HepG2 (cell line): Measurements from ENCODE around the gene MRPL38. TPM values are rescaled to one million over a fixed set of nuclear protein-coding genes. Genes with fewer than 3 reads are reported as not detected.

Source experiments
- AGO2 ChIP-seq: fragments of 200-400 bp; formaldehyde crosslinking; optimal IDR thresholded peaks from 2 replicates; pipeline ENCODE3; 2017; ENCODE audit warnings: mild to moderate bottlenecking, low read depth, low read length, moderate library complexity
- ATRX ChIP-seq: sonication (generic); formaldehyde crosslinking; IDR thresholded peaks from 2 replicates; pipeline ENCODE4 v1.4.0; 2020; ENCODE audit warnings: missing genetic modification reagents, borderline replicate concordance
- CHD4 ChIP-seq: fragments of 200-600 bp; sonication (generic); IDR thresholded peaks from 2 replicates; pipeline ENCODE4 v1.7.0; 2017; ENCODE audit warnings: mild to moderate bottlenecking, low read length, borderline replicate concordance
- FOXJ3 ChIP-seq: sonication (generic); formaldehyde crosslinking; IDR thresholded peaks from 2 replicates; pipeline ENCODE4 v1.4.0; 2020; ENCODE audit warnings: missing genetic modification reagents, mild to moderate bottlenecking, borderline replicate concordance
- GTF3A ChIP-seq: sonication (generic); formaldehyde crosslinking; conservative IDR thresholded peaks from 2 replicates; pipeline ENCODE4 v1.4.0; 2020; ENCODE audit warnings: mild to moderate bottlenecking, missing genetic modification reagents
- KDM3A ChIP-seq: IDR thresholded peaks from 2 replicates; pipeline ENCODE4 v1.6.1; 2018; ENCODE audit warnings: low read depth, missing compliant biosample characterization
- MEIS1 ChIP-seq: sonication (generic); formaldehyde crosslinking; IDR thresholded peaks from 2 replicates; pipeline ENCODE4 v1.9.0; 2021; ENCODE audit warnings: mild to moderate bottlenecking, missing genetic modification reagents, moderate library complexity, borderline replicate concordance
- PHF5A ChIP-seq: IDR thresholded peaks from one replicate; pipeline ENCODE4 v1.6.1; 2018; ENCODE audit warnings: low read depth, missing genetic modification reagents; ENCODE audit not compliant: unreplicated experiment
- PLRG1 ChIP-seq: fragments of 450-650 bp; conservative IDR thresholded peaks from 2 replicates; pipeline ENCODE4 v1.6.1; 2016
- RARA ChIP-seq: IDR thresholded peaks from 2 replicates; pipeline ENCODE4 v1.6.1; 2016; ENCODE audit warnings: missing genetic modification reagents, missing compliant biosample characterization
- RBAK ChIP-seq: sonication (generic); formaldehyde crosslinking; IDR thresholded peaks from 2 replicates; pipeline ENCODE4 v1.5.1; 2020; ENCODE audit warnings: mild to moderate bottlenecking, missing genetic modification reagents
- RFXANK ChIP-seq: IDR thresholded peaks from 2 replicates; pipeline ENCODE4 v1.6.1; 2016
- RXRB ChIP-seq: IDR thresholded peaks from 2 replicates; pipeline ENCODE4 v1.6.1; 2016; ENCODE audit warnings: borderline replicate concordance, missing genetic modification reagents, missing compliant biosample characterization
- SIX4 ChIP-seq: sonication (generic); formaldehyde crosslinking; IDR thresholded peaks from 2 replicates; pipeline ENCODE4 v1.4.0; 2020; ENCODE audit warnings: missing genetic modification reagents
- SRSF1 ChIP-seq: fragments of 200-400 bp; formaldehyde crosslinking; optimal IDR thresholded peaks from 2 replicates; pipeline ENCODE3; 2017; ENCODE audit warnings: mild to moderate bottlenecking, low read depth, low read length, moderate library complexity
- SRSF9 ChIP-seq: fragments of 200-400 bp; formaldehyde crosslinking; IDR thresholded peaks from 2 replicates; pipeline ENCODE4 v1.6.1; 2018; ENCODE audit warnings: borderline replicate concordance, mild to moderate bottlenecking, low read depth, low read length; ENCODE audit not compliant: insufficient read depth, poor library complexity, severe bottlenecking
- TEAD2 ChIP-seq: sonication (generic); formaldehyde crosslinking; IDR thresholded peaks from 2 replicates; pipeline ENCODE4 v1.9.0; 2021; ENCODE audit warnings: missing genetic modification reagents
- ZFP36 ChIP-seq: fragments of 150-350 bp; IDR thresholded peaks from 2 replicates; pipeline ENCODE4 v1.6.1; 2018; ENCODE audit warnings: borderline replicate concordance, low read length, low read depth; ENCODE audit not compliant: partially characterized antibody
- ZNF292 ChIP-seq: sonication (generic); formaldehyde crosslinking; IDR thresholded peaks from 2 replicates; pipeline ENCODE4 v1.8.1; 2022; ENCODE audit warnings: mild to moderate bottlenecking, low read depth, missing genetic modification reagents, borderline replicate concordance
- ZNF556 ChIP-seq: sonication (generic); formaldehyde crosslinking; IDR thresholded peaks from 2 replicates; pipeline ENCODE4 v1.4.0; 2020; ENCODE audit warnings: mild to moderate bottlenecking, missing genetic modification reagents, borderline replicate concordance
- ZNF792 ChIP-seq: IDR thresholded peaks from 2 replicates; pipeline ENCODE4 v1.6.1; 2016
- polyA plus RNA-seq, 8 experiments: library from polyadenylated mRNA; depleted of rRNA in 3 of 8; stranded (reverse) in 7 of 8; unstranded in 1 of 8; fragments of >200 nt; fragmentation: Illumina TruSeq in 4 of 8; extraction: Trizol in 4 of 8; gene quantifications; 2 replicates each; pipeline versions ENCODE4 v1.2.1 to v1.2.3, GENCODE V29; 2011 to 2016; ENCODE audit warnings: low read depth in 4 of 8, missing spikeins in 1 of 8, mixed read lengths in 1 of 8; ENCODE audit not compliant: insufficient read depth in 1 of 8
- total RNA-seq, 5 experiments: library from RNA; depleted of rRNA; stranded (reverse); fragments of >200 nt; fragmentation: Illumina TruSeq; extraction: Trizol; gene quantifications; 2 replicates each; pipeline ENCODE4 v1.2.3, GENCODE V29; 2016; ENCODE audit warnings: low read depth in 1 of 5
- TF ChIP-seq, protein P1 (sequence below): sonication (generic); formaldehyde crosslinking; IDR thresholded peaks from 2 replicates; pipeline ENCODE4 v1.5.0; 2020; ENCODE audit warnings: missing genetic modification reagents
- TF ChIP-seq, protein P2 (sequence below), 2 experiments: fragments of 450-650 bp in 1 of 2; sonication (generic) in 1 of 2; formaldehyde crosslinking; IDR thresholded peaks; 2 replicates each; pipeline versions ENCODE4 v1.5.0 to v1.8.0; 2020 to 2022; ENCODE audit warnings: mild to moderate bottlenecking in 1 of 2, missing genetic modification reagents in 1 of 2
- TF ChIP-seq, protein P3 (sequence below): sonication (generic); formaldehyde crosslinking; IDR thresholded peaks from 2 replicates; pipeline ENCODE4 v1.5.0; 2020; ENCODE audit warnings: missing genetic modification reagents
- TF ChIP-seq, protein P4 (sequence below): sonication (generic); formaldehyde crosslinking; IDR thresholded peaks from 2 replicates; pipeline ENCODE4 v1.4.0; 2020; ENCODE audit warnings: mild to moderate bottlenecking, missing genetic modification reagents
- TF ChIP-seq, protein P5 (sequence below): sonication (generic); formaldehyde crosslinking; conservative IDR thresholded peaks from 2 replicates; pipeline ENCODE4 v1.8.0; 2022; ENCODE audit warnings: low read depth, missing genetic modification reagents

Gene MRPL38
- total and polyA plus RNA-seq, 2 of the 13 experiments (the other 11 are each of a cell fraction or from before 2014, with no cell fraction given): 83.7 to 125 TPM

- TF ChIP-seq, protein P1, sequence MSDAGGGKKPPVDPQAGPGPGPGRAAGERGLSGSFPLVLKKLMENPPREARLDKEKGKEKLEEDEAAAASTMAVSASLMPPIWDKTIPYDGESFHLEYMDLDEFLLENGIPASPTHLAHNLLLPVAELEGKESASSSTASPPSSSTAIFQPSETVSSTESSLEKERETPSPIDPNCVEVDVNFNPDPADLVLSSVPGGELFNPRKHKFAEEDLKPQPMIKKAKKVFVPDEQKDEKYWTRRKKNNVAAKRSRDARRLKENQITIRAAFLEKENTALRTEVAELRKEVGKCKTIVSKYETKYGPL (CRISPR knock-in tag): peak; percentile 57; the same call in 1 of the 2 replicates
- TF ChIP-seq GTF3A (CRISPR knock-in tag) (no peak), SRSF1 (peak; percentile 88), SIX4 (CRISPR knock-in tag) (peak; percentile 77; the same call in 1 of the 2 replicates), CHD4 (no peak), RARA (CRISPR knock-in tag) (peak; percentile 98), SRSF9 (no peak), RFXANK (no peak; the same call in 1 of the 2 replicates), ZNF292 (peak; percentile 95), FOXJ3 (CRISPR knock-in tag) (peak; percentile 91), ZFP36 (no peak), ZNF556 (CRISPR knock-in tag) (peak; percentile 62), TEAD2 (CRISPR knock-in tag) (no peak), PLRG1 (no peak), ATRX (CRISPR knock-in tag) (no peak), RBAK (CRISPR knock-in tag) (0 out of 2 replicates have a peak, but pooled peaks have one; percentile 12), PHF5A (CRISPR knock-in tag) (peak; percentile 93), RXRB (CRISPR knock-in tag) (peak; percentile 98), KDM3A (CRISPR knock-in tag) (peak; percentile 82; the same call in 1 of the 2 replicates), MEIS1 (CRISPR knock-in tag) (peak; percentile 55; the same call in 1 of the 2 replicates), ZNF792 (peak; percentile 92), AGO2 (peak; percentile 99)
- TF ChIP-seq, protein P2, sequence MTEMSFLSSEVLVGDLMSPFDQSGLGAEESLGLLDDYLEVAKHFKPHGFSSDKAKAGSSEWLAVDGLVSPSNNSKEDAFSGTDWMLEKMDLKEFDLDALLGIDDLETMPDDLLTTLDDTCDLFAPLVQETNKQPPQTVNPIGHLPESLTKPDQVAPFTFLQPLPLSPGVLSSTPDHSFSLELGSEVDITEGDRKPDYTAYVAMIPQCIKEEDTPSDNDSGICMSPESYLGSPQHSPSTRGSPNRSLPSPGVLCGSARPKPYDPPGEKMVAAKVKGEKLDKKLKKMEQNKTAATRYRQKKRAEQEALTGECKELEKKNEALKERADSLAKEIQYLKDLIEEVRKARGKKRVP (CRISPR knock-in tag; IDR thresholded peaks at IDR 0.05): no peak
- TF ChIP-seq, protein P3, sequence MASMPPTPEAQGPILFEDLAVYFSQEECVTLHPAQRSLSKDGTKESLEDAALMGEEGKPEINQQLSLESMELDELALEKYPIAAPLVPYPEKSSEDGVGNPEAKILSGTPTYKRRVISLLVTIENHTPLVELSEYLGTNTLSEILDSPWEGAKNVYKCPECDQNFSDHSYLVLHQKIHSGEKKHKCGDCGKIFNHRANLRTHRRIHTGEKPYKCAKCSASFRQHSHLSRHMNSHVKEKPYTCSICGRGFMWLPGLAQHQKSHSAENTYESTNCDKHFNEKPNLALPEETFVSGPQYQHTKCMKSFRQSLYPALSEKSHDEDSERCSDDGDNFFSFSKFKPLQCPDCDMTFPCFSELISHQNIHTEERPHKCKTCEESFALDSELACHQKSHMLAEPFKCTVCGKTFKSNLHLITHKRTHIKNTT: no peak
- TF ChIP-seq, protein P4, sequence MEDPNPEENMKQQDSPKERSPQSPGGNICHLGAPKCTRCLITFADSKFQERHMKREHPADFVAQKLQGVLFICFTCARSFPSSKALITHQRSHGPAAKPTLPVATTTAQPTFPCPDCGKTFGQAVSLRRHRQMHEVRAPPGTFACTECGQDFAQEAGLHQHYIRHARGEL (CRISPR knock-in tag): no peak
- TF ChIP-seq, protein P5, sequence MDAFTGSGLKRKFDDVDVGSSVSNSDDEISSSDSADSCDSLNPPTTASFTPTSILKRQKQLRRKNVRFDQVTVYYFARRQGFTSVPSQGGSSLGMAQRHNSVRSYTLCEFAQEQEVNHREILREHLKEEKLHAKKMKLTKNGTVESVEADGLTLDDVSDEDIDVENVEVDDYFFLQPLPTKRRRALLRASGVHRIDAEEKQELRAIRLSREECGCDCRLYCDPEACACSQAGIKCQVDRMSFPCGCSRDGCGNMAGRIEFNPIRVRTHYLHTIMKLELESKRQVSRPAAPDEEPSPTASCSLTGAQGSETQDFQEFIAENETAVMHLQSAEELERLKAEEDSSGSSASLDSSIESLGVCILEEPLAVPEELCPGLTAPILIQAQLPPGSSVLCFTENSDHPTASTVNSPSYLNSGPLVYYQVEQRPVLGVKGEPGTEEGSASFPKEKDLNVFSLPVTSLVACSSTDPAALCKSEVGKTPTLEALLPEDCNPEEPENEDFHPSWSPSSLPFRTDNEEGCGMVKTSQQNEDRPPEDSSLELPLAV (CRISPR knock-in tag): no peak
These were observed 32.0 kb downstream of the MRPL38 start (continued) for GRCh38 chr17:75872434-75873351.
